ENCODE results near the gene POU2F3. TPM values are rescaled to one million over a fixed set of nuclear protein-coding genes. Genes with fewer than 3 reads are reported as not detected.

POU2F3 gene
- total and polyA plus RNA-seq, 7 experiments from 2014 or later: 0.24 TPM; not detected in 6

DNA sequence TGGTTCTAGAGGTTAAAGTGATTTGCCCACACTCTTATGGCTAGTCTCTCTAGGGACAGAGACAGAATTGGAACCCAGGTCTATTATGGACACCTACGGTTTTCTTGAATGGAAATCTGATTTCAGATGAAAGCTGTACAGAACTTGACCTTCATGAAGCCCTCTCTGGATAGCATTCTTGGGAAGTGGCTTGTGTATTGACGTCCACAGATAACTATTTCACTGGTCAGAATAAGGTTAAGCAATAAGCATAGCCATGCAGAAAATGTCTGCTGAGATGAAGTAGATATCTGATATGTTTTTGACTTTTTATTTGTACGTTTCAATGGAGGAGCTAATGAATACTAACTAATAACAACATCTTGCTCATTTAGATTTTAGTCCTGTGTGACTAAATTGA, 86.3 kb downstream of the POU2F3 start:
- H3K27ac ChIP-seq (ENCODE audit: low read depth, low read length): no peak overlapping the region
- ChIA-PET CTCF (no interaction called here), POLR2A (interaction anchor here (1.4 kb wide), 1 partner anchor 9 kb away, joined by 4 read pairs; no protein-coding TSS in a partner anchor)
- Mint-ChIP-seq H3K9me3 (peaks cover 0 to 3% (median 0%) of the 10 kb centered on the region in 11 donors), H3K27ac (peak overlapping the region in 1 of 9 donors; percentile 4), H3K4me1 (peaks cover 15 to 30% (median 23%) of the 10 kb centered on the region in 7 donors), H3K36me3 (peaks cover 0 to 3% (median 0%) of the 10 kb centered on the region in 5 donors), H3K27me3 (peaks cover 61 to 80% (median 72%) of the 10 kb centered on the region in 5 donors), H3K4me3 (peak overlapping the region; percentile 30 to 84 (median 76))
- H3K36me3 ChIP-seq (ENCODE audit: control insufficient read depth in 2 of 3, insufficient read depth in 3 of 3, low read length in 3 of 3): no peaks in the 10 kb centered on the region
- H3K4me1 ChIP-seq (ENCODE audit: control insufficient read depth in 2 of 2, insufficient read depth in 2 of 2, low read length in 2 of 2): peaks cover 5 to 9% of the 10 kb centered on the region in 2 donors
- no peak overlapping the region for H3K4me3 ChIP-seq (ENCODE audit: low read length)
- no peak for DNase-seq
- H3K27me3 ChIP-seq (ENCODE audit: control insufficient read depth in 2 of 2, insufficient read depth in 2 of 2, low read length in 2 of 2): peaks cover 7 to 27% of the 10 kb centered on the region in 2 donors
- intact Hi-C loops (cut with micrococcal nuclease): loop anchor here in 1 of 2 donors (1.0 kb wide), 1 partner anchor 9 kb away; no protein-coding TSS in a partner anchor
- H3K9me3 ChIP-seq (ENCODE audit: control insufficient read depth in 2 of 3, low read length in 3 of 3): no peaks in the 10 kb centered on the region
- no peak for ATAC-seq

- no peaks in the 10 kb centered on the region for H3K36me3 ChIP-seq (ENCODE audit: control insufficient read depth in 2 of 3, insufficient read depth in 3 of 3, low read length in 3 of 3)
- CTCF ChIA-PET: no interaction called here
- no peak overlapping the region for H3K27ac ChIP-seq (ENCODE audit: low read depth, low read length)
- Mint-ChIP-seq H3K36me3 (peaks cover 0 to 3% (median 0%) of the 10 kb centered on the region in 5 donors), H3K27me3 (peaks cover 67 to 85% (median 78%) of the 10 kb centered on the region in 5 donors), H3K4me3 (peak overlapping the region in 2 of 10 donors; percentile 5 to 72), H3K27ac (no peak overlapping the region), H3K4me1 (peaks cover 15 to 30% (median 23%) of the 10 kb centered on the region in 7 donors), H3K9me3 (peaks cover 0 to 3% (median 0%) of the 10 kb centered on the region in 11 donors)
- peaks cover 5 to 9% of the 10 kb centered on the region in 2 donors for H3K4me1 ChIP-seq (ENCODE audit: control insufficient read depth in 2 of 2, insufficient read depth in 2 of 2, low read length in 2 of 2)
- POLR2A ChIA-PET: interaction anchor here (1.4 kb wide), 1 partner anchor 8 kb away, joined by 4 read pairs; no protein-coding TSS in a partner anchor
- intact Hi-C loops (cut with micrococcal nuclease): loop anchor here in 1 of 2 donors (1.0 kb wide), 1 partner anchor 8 kb away; no protein-coding TSS in a partner anchor
- ATAC-seq (peak; percentile 43), DNase-seq (no peak)
- H3K27me3 ChIP-seq (ENCODE audit: control insufficient read depth in 2 of 2, insufficient read depth in 2 of 2, low read length in 2 of 2): peaks cover 7 to 27% of the 10 kb centered on the region in 2 donors
- no peak overlapping the region for H3K4me3 ChIP-seq (ENCODE audit: low read length)
- H3K9me3 ChIP-seq (ENCODE audit: control insufficient read depth in 2 of 3, low read length in 3 of 3): no peaks in the 10 kb centered on the region
Observed at GRCh38 chr11:120326845-120327281, 86.9 kb downstream of the POU2F3 start.

DNA sequence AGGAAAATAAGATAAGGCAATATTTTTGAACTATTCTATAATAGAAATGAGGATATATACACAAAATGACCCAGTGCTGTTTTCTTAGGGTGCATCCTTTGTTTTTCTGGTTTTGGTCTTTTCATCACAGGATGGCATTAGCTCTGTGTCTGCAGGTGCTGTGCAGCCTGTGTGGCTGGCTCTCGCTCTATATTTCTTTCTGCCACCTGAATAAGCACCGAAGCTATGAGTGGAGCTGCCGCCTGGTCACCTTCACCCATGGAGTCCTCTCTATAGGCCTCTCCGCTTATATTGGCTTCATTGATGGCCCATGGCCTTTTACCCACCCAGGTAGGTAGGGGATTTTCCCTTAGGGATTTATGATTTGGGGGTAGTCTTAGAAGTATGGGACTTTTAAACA, 87.4 kb downstream of the POU2F3 start:
- H3K36me3 Mint-ChIP-seq: peaks cover 0 to 3% (median 0%) of the 10 kb centered on the region in 5 donors
- no peaks in the 10 kb centered on the region for H3K9me3 ChIP-seq (ENCODE audit: control insufficient read depth in 2 of 3, low read length in 3 of 3)
- H3K27ac ChIP-seq (ENCODE audit: low read depth, low read length): no peak overlapping the region
- intact Hi-C loops (cut with micrococcal nuclease): no loop called here
- no peak overlapping the region for H3K27ac Mint-ChIP-seq
- H3K4me3 ChIP-seq (ENCODE audit: low read length): no peak overlapping the region
- no peak overlapping the region for H3K4me3 Mint-ChIP-seq
- peaks cover 5 to 9% of the 10 kb centered on the region in 2 donors for H3K4me1 ChIP-seq (ENCODE audit: control insufficient read depth in 2 of 2, insufficient read depth in 2 of 2, low read length in 2 of 2)
- peaks cover 15 to 30% (median 23%) of the 10 kb centered on the region in 7 donors for H3K4me1 Mint-ChIP-seq
- ATAC-seq (no peak), DNase-seq (no peak)
- ChIA-PET CTCF (interaction anchor here (0.6 kb wide), 1 partner anchor 30 kb away, joined by 4 read pairs; no protein-coding TSS in a partner anchor), POLR2A (interaction anchor here (1.4 kb wide), 1 partner anchor 8 kb away, joined by 4 read pairs; no protein-coding TSS in a partner anchor)
- H3K27me3 ChIP-seq (ENCODE audit: control insufficient read depth in 2 of 2, insufficient read depth in 2 of 2, low read length in 2 of 2): peaks cover 7 to 27% of the 10 kb centered on the region in 2 donors
- peaks cover 68 to 88% (median 77%) of the 10 kb centered on the region in 5 donors for H3K27me3 Mint-ChIP-seq
- H3K36me3 ChIP-seq (ENCODE audit: control insufficient read depth in 2 of 3, insufficient read depth in 3 of 3, low read length in 3 of 3): no peaks in the 10 kb centered on the region
- H3K9me3 Mint-ChIP-seq: peaks cover 0 to 3% (median 0%) of the 10 kb centered on the region in 11 donors

GRCh38 chr11:120329556-120329955, 89.6 kb downstream of the POU2F3 start:
- no peaks in the 10 kb centered on the region for H3K9me3 ChIP-seq (ENCODE audit: control insufficient read depth in 2 of 3, low read length in 3 of 3)
- peaks cover 61 to 80% (median 69%) of the 10 kb centered on the region in 5 donors for H3K27me3 Mint-ChIP-seq
- ChIA-PET CTCF (no interaction called here), POLR2A (no interaction called here)
- no peak for ATAC-seq
- no peak overlapping the region for H3K27ac Mint-ChIP-seq
- peaks cover 5 to 8% of the 10 kb centered on the region in 2 donors for H3K4me1 ChIP-seq (ENCODE audit: control insufficient read depth in 2 of 2, insufficient read depth in 2 of 2, low read length in 2 of 2)
- no peak overlapping the region for H3K4me3 Mint-ChIP-seq
- no peak overlapping the region for H3K27ac ChIP-seq (ENCODE audit: low read depth, low read length)
- intact Hi-C loops (cut with micrococcal nuclease): no loop called here
- H3K4me1 Mint-ChIP-seq: peaks cover 15 to 26% (median 23%) of the 10 kb centered on the region in 7 donors
- H3K27me3 ChIP-seq (ENCODE audit: control insufficient read depth in 2 of 2, insufficient read depth in 2 of 2, low read length in 2 of 2): peaks cover 7 to 21% of the 10 kb centered on the region in 2 donors
- peaks cover 0 to 3% (median 0%) of the 10 kb centered on the region in 5 donors for H3K36me3 Mint-ChIP-seq
- H3K9me3 Mint-ChIP-seq: peaks cover 0 to 3% (median 0%) of the 10 kb centered on the region in 11 donors
- no peak for DNase-seq
- no peak overlapping the region for H3K4me3 ChIP-seq (ENCODE audit: low read length)
- no peaks in the 10 kb centered on the region for H3K36me3 ChIP-seq (ENCODE audit: control insufficient read depth in 2 of 3, insufficient read depth in 3 of 3, low read length in 3 of 3)

GRCh38 chr11:120330045-120330444, 90.1 kb downstream of the POU2F3 start:
- Mint-ChIP-seq H3K4me1 (peaks cover 15 to 24% (median 21%) of the 10 kb centered on the region in 7 donors), H3K27me3 (peaks cover 57 to 75% (median 65%) of the 10 kb centered on the region in 5 donors), H3K9me3 (peaks cover 0 to 3% (median 0%) of the 10 kb centered on the region in 11 donors), H3K36me3 (peaks cover 0 to 3% (median 0%) of the 10 kb centered on the region in 5 donors), H3K27ac (no peak overlapping the region), H3K4me3 (no peak overlapping the region)
- no peak overlapping the region for H3K4me3 ChIP-seq (ENCODE audit: low read length)
- no peak for ATAC-seq
- H3K9me3 ChIP-seq (ENCODE audit: control insufficient read depth in 2 of 3, low read length in 3 of 3): no peaks in the 10 kb centered on the region
- H3K36me3 ChIP-seq (ENCODE audit: control insufficient read depth in 2 of 3, insufficient read depth in 3 of 3, low read length in 3 of 3): no peaks in the 10 kb centered on the region
- no peak overlapping the region for H3K27ac ChIP-seq (ENCODE audit: low read depth, low read length)
- peaks cover 7 to 20% of the 10 kb centered on the region in 2 donors for H3K27me3 ChIP-seq (ENCODE audit: control insufficient read depth in 2 of 2, insufficient read depth in 2 of 2, low read length in 2 of 2)
- POLR2A ChIA-PET: no interaction called here
- DNase-seq: no peak
- CTCF ChIA-PET: no interaction called here
- intact Hi-C loops (cut with micrococcal nuclease): loop anchor here (10.0 kb wide), 2 partner anchors 145 to 605 kb away; partner anchors contain the start of gene NECTIN1 (in 1 of the 2)
- H3K4me1 ChIP-seq (ENCODE audit: control insufficient read depth in 2 of 2, insufficient read depth in 2 of 2, low read length in 2 of 2): peaks cover 3 to 6% of the 10 kb centered on the region in 2 donors

DNA sequence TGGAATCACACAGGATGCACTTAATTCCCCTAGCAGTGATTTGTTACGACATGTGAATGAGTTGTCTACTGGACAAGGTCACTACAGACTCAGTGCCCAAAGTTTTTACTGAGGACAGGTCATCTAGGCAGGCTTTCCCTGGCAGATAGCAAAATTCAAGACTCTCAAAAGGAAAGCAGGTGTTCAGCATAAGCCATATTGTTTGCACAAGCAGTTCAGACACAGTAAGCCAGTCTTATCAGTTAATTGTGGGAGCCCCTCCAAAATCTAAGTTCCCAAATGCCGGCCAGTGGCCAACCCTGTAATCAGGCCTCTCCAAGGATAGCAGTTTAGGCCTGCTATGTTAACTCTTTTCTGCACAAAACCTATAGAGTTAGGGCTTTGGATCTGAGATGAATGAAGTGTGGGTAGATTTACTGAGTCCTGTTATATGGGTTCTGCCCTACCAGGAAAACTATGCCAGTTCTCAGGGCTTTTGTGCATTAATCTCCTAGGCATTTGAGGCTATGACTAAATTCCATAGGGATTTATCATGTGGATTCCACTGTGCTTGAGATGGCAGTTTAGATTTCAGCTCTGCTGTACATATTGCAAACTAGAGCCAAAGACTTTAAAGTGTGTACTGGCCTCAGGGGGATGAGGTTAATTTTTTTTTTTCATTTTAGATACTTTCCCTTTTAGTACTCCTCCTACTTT, 91.5 kb downstream of the POU2F3 start:
- Histone ChIP-seq H3K27me3 (ENCODE audit: control insufficient read depth in 2 of 2, insufficient read depth in 2 of 2, low read length in 2 of 2) (peaks cover 0 to 7% of the 10 kb centered on the region in 2 donors), H3K36me3 (ENCODE audit: control insufficient read depth in 2 of 3, insufficient read depth in 3 of 3, low read length in 3 of 3) (no peaks in the 10 kb centered on the region), H3K27ac (ENCODE audit: low read depth, low read length) (no peak overlapping the region), H3K4me3 (ENCODE audit: low read length) (no peak overlapping the region), H3K9me3 (ENCODE audit: control insufficient read depth in 2 of 3, low read length in 3 of 3) (no peaks in the 10 kb centered on the region), H3K4me1 (ENCODE audit: control insufficient read depth in 2 of 2, insufficient read depth in 2 of 2, low read length in 2 of 2) (peaks cover 9 to 14% of the 10 kb centered on the region in 2 donors)
- Mint-ChIP-seq H3K27ac (no peak overlapping the region), H3K4me3 (no peak overlapping the region), H3K36me3 (peaks cover 0 to 3% (median 0%) of the 10 kb centered on the region in 5 donors), H3K4me1 (peaks cover 10 to 19% (median 17%) of the 10 kb centered on the region in 7 donors), H3K9me3 (peaks cover 0 to 3% (median 0%) of the 10 kb centered on the region in 11 donors), H3K27me3 (peaks cover 48 to 65% (median 54%) of the 10 kb centered on the region in 5 donors)
- DNase-seq: no peak
- intact Hi-C loops (cut with micrococcal nuclease): loop anchor here (10.0 kb wide), 2 partner anchors 143 to 607 kb away; partner anchors contain the start of gene NECTIN1 (in 1 of the 2)
- ChIA-PET CTCF (no interaction called here), POLR2A (interaction anchor here (0.7 kb wide), 1 partner anchor 350 kb away, joined by 8 read pairs; no protein-coding TSS in a partner anchor)
- no peak for ATAC-seq
